Activated naive CD4-positive, alpha-beta T cell treated with anti-CD3 and anti-CD28 coated beads, Interleukin-2, amount 50 U/mL, for 72 hours (primary cell): ENCODE results near the gene NETO1. TPM values are rescaled to one million over a fixed set of nuclear protein-coding genes. Genes with fewer than 3 reads are reported as not detected.

Source experiments
- ATAC-seq, 2 donors: fragments of 150-1000 bp; cut with Tn5 transposase; 2 replicates each; pipeline ENCODE4 v1.10.0; 2021; ENCODE audit warnings: mild to moderate bottlenecking in 2 of 2, moderate library complexity in 2 of 2
- DNase-seq, 2 donors: peaks; one replicate each; pipeline ENCODE4 v3.0.0; 2021 to 2022; ENCODE audit warnings: low spot score in 2 of 2
- H3K27ac Mint-ChIP-seq, 2 donors: one replicate each; pipeline ENCODE4 v1.8.0; 2022; ENCODE audit warnings: mild to moderate bottlenecking in 2 of 2, mixed read lengths in 2 of 2
- H3K36me3 Mint-ChIP-seq, 2 donors: one replicate each; pipeline ENCODE4 v1.8.0; 2022; ENCODE audit warnings: mixed read lengths in 2 of 2
- H3K9me3 Mint-ChIP-seq, 2 donors: one replicate each; pipeline ENCODE4 v1.8.0; 2022; ENCODE audit warnings: mixed read lengths in 2 of 2
- total RNA-seq, 2 donors: library from RNA; stranded (reverse); gene quantifications; one replicate each; pipeline ENCODE4 v1.2.3, GENCODE V29; 2022

NETO1 gene
- not detected for total RNA-seq

GRCh38 chr18:72867746-72868584, at the start of gene NETO1:
TSS of gene NETO1 (minus strand) at chr18:72867987. CDS start at chr18:72867291, 696 bp downstream.
- H3K27ac Mint-ChIP-seq, result no peak within 1 kb of the TSS
- peaks cover 0 to 18% of the 10 kb centered on the region in 2 donors for H3K36me3 Mint-ChIP-seq
- H3K9me3 Mint-ChIP-seq, result peaks cover 0 to 8% of the 10 kb centered on the region in 2 donors
- ATAC-seq (no peak), DNase-seq (no peak)

GRCh38 chr18:72910045-72910444, 42.3 kb upstream of the NETO1 start:
- DNase-seq, result no peak
- Mint-ChIP-seq H3K9me3 (peaks cover 0 to 3% of the 10 kb centered on the region in 2 donors), H3K27ac (no peak overlapping the region), H3K36me3 (no peaks in the 10 kb centered on the region)
- ATAC-seq, result no peak

GRCh38 chr18:72908181-72908580, 40.4 kb upstream of the NETO1 start:
- no peak for DNase-seq
- H3K36me3 Mint-ChIP-seq, result no peaks in the 10 kb centered on the region
- no peak for ATAC-seq
- H3K9me3 Mint-ChIP-seq, result peaks cover 0 to 3% of the 10 kb centered on the region in 2 donors
- no peak overlapping the region for H3K27ac Mint-ChIP-seq

DNA sequence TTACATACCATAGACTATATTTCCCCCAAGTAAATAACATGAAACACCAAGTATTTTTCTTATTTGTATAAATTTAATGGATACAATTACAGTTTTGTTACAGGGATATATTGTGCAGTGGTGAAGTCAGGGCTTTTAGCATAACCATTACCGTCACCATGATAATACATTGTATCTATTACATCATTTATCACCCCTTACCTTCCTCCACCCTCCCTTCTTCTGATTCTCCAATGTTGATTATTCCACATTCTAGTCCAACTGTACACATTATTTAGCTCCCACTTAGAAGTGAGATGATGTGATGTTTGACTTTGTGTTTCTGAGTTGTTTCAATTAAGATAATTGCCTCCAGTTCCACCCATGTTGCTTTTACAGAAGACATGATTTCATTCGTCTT, 35.2 kb upstream of the NETO1 start:
- H3K9me3 Mint-ChIP-seq, result peaks cover 0 to 3% of the 10 kb centered on the region in 2 donors
- no peak overlapping the region for H3K27ac Mint-ChIP-seq
- DNase-seq, result no peak
- no peak for ATAC-seq
- no peaks in the 10 kb centered on the region for H3K36me3 Mint-ChIP-seq

- no peak for ATAC-seq
- DNase-seq, result no peak
- Mint-ChIP-seq H3K9me3 (peaks cover 6 to 12% of the 10 kb centered on the region in 2 donors), H3K36me3 (no peaks in the 10 kb centered on the region), H3K27ac (no peak overlapping the region)
Observed at GRCh38 chr18:72899338-72899737, 31.6 kb upstream of the NETO1 start.

GRCh38 chr18:72898870-72899269, 31.1 kb upstream of the NETO1 start:
- no peak for ATAC-seq
- DNase-seq, result no peak
- Mint-ChIP-seq H3K9me3 (peaks cover 6 to 12% of the 10 kb centered on the region in 2 donors), H3K36me3 (no peaks in the 10 kb centered on the region), H3K27ac (no peak overlapping the region)

DNA sequence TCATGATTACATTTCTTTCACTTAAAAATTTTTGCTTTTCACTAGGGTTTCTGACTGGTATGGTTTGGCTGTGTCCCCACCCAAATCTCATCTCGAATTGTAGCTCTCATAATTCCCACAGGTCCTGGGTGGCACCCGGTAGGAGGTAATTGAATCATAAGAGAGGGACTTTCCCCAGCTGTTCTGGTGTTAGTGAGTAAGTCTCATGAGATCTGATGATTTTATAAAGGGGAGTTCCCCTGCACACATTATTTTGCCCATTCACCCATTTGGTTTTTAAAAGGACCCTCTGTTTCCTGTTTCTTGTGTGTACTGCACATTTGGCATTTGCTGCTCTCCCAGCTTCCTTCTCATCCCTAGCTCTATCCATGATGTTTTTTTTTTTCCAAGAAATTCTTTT, 27.8 kb upstream of the NETO1 start:
- ATAC-seq (peak; percentile 52 to 71), DNase-seq (no peak)
- H3K36me3 Mint-ChIP-seq, result no peaks in the 10 kb centered on the region
- peaks cover 4 to 12% of the 10 kb centered on the region in 2 donors for H3K9me3 Mint-ChIP-seq
- no peak overlapping the region for H3K27ac Mint-ChIP-seq

GRCh38 chr18:72878561-72878960, 10.8 kb upstream of the NETO1 start:
- Mint-ChIP-seq H3K9me3 (no peaks in the 10 kb centered on the region), H3K27ac (no peak overlapping the region), H3K36me3 (no peaks in the 10 kb centered on the region)
- DNase-seq (no peak), ATAC-seq (no peak)

DNA sequence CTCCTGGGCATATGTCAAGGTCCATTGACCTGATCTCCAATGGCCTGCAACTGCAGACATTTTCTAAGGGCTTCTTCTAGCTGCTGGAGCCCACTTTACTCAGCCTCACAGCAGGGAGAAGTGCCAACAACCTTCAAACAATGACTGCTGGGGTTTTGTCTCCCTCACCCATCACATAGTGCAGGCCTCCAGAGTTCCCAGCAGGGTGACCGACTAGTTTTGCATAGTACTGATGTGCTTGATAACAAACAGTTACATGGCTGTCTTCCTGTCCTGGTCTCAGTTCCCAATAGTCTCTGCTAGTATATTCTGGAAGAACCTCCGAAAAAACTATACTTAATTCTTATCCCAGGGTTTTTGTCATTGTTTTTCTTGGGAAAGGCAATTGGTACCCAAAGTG, 10.4 kb upstream of the NETO1 start:
- H3K9me3 Mint-ChIP-seq, result no peaks in the 10 kb centered on the region
- H3K27ac Mint-ChIP-seq, result no peak overlapping the region
- no peaks in the 10 kb centered on the region for H3K36me3 Mint-ChIP-seq
- ATAC-seq (no peak), DNase-seq (no peak)

- peaks cover 0 to 18% of the 10 kb centered on the region in 2 donors for H3K36me3 Mint-ChIP-seq
- H3K27ac Mint-ChIP-seq, result no peak overlapping the region
- ATAC-seq (no peak), DNase-seq (no peak)
- peaks cover 0 to 8% of the 10 kb centered on the region in 2 donors for H3K9me3 Mint-ChIP-seq
Observed at GRCh38 chr18:72871091-72871490, 3.3 kb upstream of the NETO1 start.

GRCh38 chr18:72869226-72870185, 1.7 kb upstream of the NETO1 start:
- no peak for ATAC-seq
- peaks cover 0 to 8% of the 10 kb centered on the region in 2 donors for H3K9me3 Mint-ChIP-seq
- H3K36me3 Mint-ChIP-seq, result peaks cover 0 to 18% of the 10 kb centered on the region in 2 donors

DNA sequence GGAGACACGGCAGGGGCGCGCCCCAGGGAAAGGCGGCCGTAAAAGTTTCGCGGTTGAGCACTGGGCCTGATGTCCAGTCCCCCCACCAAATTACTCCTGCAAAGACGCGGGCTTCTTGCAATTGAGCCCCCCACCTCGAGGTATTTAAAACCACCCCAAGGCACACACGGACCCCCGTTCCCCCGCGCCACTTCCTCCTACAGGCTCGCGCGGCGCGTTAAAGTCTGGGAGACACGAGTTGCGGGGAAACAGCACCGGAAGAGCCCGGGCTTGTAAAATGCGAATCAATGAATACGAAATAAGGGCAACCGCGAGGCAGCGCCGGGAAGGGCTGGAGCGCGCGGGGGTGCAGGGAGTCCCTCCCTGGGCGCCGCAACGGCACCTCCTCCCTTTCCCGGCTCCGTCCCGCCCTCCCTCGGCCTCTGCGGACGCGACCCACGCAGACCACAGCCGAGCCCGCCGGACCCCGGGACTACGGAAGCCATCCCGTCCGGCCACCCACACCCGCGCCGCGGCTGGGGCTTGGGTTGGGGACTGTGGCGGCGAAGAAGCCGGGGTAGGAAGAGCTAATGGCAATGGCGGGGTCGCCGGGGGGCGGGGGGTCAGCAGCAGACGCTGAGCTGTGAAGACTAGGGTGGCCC, 918 bp upstream of the NETO1 start:
- Mint-ChIP-seq H3K9me3 (peaks cover 0 to 8% of the 10 kb centered on the region in 2 donors), H3K27ac (no peak overlapping the region), H3K36me3 (peaks cover 0 to 18% of the 10 kb centered on the region in 2 donors)
- no peak for ATAC-seq
- no peak for DNase-seq

More at GRCh38 chr18:72869226-72870185, 1.7 kb upstream of the NETO1 start:
- no peak overlapping the region for H3K27ac Mint-ChIP-seq
- DNase-seq, result no peak

- no peak for ATAC-seq
- no peak for DNase-seq
- H3K27ac Mint-ChIP-seq, result no peak overlapping the region
- peaks cover 0 to 8% of the 10 kb centered on the region in 2 donors for H3K9me3 Mint-ChIP-seq
- peaks cover 0 to 18% of the 10 kb centered on the region in 2 donors for H3K36me3 Mint-ChIP-seq
Observed at GRCh38 chr18:72866901-72867745, 664 bp downstream of the NETO1 start.

GRCh38 chr18:72866442-72866900, 1.3 kb downstream of the NETO1 start:
- DNase-seq (no peak), ATAC-seq (no peak)
- Mint-ChIP-seq H3K27ac (no peak overlapping the region), H3K9me3 (peaks cover 7 to 13% of the 10 kb centered on the region in 2 donors), H3K36me3 (peaks cover 0 to 18% of the 10 kb centered on the region in 2 donors)

- H3K9me3 Mint-ChIP-seq, result peaks cover 5 to 10% of the 10 kb centered on the region in 2 donors
- H3K27ac Mint-ChIP-seq, result no peak overlapping the region
- DNase-seq, result no peak
- ATAC-seq, result no peak
- H3K36me3 Mint-ChIP-seq, result peaks cover 0 to 7% of the 10 kb centered on the region in 2 donors
Observed at GRCh38 chr18:72863754-72864153, 4.0 kb downstream of the NETO1 start.

GRCh38 chr18:72859088-72859487, 8.7 kb downstream of the NETO1 start:
- no peak for DNase-seq
- Mint-ChIP-seq H3K36me3 (no peaks in the 10 kb centered on the region), H3K27ac (no peak overlapping the region), H3K9me3 (peaks cover 5 to 10% of the 10 kb centered on the region in 2 donors)
- ATAC-seq, result no peak
